ENCODE data around the gene NFS1.

The NFS1 gene

GRCh38 chr20:35652641-35653429, 46.3 kb downstream of the NFS1 start:
- Histone ChIP-seq H3K36me3 (ENCODE audit: insufficient read depth, low read length) (peaks cover 71% of the 10 kb centered on the region), H3K4me1 (ENCODE audit: insufficient read depth, low read length) (0 out of 2 replicates have a peak, but pooled peaks cover 9% of the 10 kb centered on the region), H4K20me1 (ENCODE audit: insufficient read depth, low read length) (peaks cover 80% of the 10 kb centered on the region), H3K79me2 (ENCODE audit: insufficient read depth, low read length) (peaks cover 100% of the 10 kb centered on the region), H2AFZ (ENCODE audit: low read depth, low read length) (no peak overlapping the region), H3K9ac (ENCODE audit: low read depth, low read length) (no peak overlapping the region), H3K9me3 (ENCODE audit: insufficient read depth, low read length, severe bottlenecking) (no peaks in the 10 kb centered on the region), H3K4me3 (ENCODE audit: low read depth in 1 of 2, low read length in 2 of 2) (no peak overlapping the region), H3K27ac (ENCODE audit: low read length) (no peak overlapping the region), H3K4me2 (ENCODE audit: insufficient read depth, low read length) (no peak overlapping the region), H3K27me3 (ENCODE audit: insufficient read depth, low read length, poor library complexity) (no peaks in the 10 kb centered on the region)
- TF ChIP-seq, protein P1, sequence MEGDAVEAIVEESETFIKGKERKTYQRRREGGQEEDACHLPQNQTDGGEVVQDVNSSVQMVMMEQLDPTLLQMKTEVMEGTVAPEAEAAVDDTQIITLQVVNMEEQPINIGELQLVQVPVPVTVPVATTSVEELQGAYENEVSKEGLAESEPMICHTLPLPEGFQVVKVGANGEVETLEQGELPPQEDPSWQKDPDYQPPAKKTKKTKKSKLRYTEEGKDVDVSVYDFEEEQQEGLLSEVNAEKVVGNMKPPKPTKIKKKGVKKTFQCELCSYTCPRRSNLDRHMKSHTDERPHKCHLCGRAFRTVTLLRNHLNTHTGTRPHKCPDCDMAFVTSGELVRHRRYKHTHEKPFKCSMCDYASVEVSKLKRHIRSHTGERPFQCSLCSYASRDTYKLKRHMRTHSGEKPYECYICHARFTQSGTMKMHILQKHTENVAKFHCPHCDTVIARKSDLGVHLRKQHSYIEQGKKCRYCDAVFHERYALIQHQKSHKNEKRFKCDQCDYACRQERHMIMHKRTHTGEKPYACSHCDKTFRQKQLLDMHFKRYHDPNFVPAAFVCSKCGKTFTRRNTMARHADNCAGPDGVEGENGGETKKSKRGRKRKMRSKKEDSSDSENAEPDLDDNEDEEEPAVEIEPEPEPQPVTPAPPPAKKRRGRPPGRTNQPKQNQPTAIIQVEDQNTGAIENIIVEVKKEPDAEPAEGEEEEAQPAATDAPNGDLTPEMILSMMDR (IDR thresholded peaks at IDR 0.05; ENCODE audit: borderline replicate concordance, extremely low read depth, low read length, poor library complexity, severe bottlenecking) = no peak
- no peak for TF ChIP-seq EZH2 (IDR thresholded peaks at IDR 0.05; ENCODE audit: borderline replicate concordance, low read depth, low read length, severe bottlenecking)
- DNase-seq (peak; percentile 3), ATAC-seq (ENCODE audit: insufficient read depth, low read depth) (no peak)

DNA sequence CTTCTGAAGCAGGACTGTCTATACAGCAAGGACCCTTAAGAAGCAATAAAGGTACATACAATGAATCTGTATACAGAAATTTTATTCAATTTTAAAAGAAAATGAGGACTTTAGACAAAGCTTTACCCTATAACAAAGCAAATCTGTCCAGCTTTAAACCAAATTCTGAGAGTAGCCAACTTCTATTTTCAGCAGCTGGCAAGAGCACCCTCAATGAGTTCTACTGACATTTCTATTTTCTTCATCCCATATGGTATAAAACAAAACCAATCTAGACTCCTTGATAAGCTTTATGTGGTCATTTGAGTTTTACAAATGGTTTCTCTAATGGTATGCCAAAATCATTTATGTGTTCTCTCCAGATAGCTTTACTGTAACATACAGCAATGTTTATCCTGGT, 47.2 kb downstream of the NFS1 start:
- H3K4me3 ChIP-seq (ENCODE audit: low read depth in 1 of 2, low read length in 2 of 2) = no peak overlapping the region
- 0 out of 2 replicates have a peak, but pooled peaks cover 9% of the 10 kb centered on the region for H3K4me1 ChIP-seq (ENCODE audit: insufficient read depth, low read length)
- TF ChIP-seq EZH2 (IDR thresholded peaks at IDR 0.05; ENCODE audit: borderline replicate concordance, low read depth, low read length, severe bottlenecking) = no peak
- TF ChIP-seq, protein P1 (IDR thresholded peaks at IDR 0.05; ENCODE audit: borderline replicate concordance, extremely low read depth, low read length, poor library complexity, severe bottlenecking) = no peak
- peaks cover 68% of the 10 kb centered on the region for H3K36me3 ChIP-seq (ENCODE audit: insufficient read depth, low read length)
- no peak overlapping the region for H3K9ac ChIP-seq (ENCODE audit: low read depth, low read length)
- ATAC-seq (ENCODE audit: insufficient read depth, low read depth) = no peak
- H3K79me2 ChIP-seq (ENCODE audit: insufficient read depth, low read length) = peaks cover 99% of the 10 kb centered on the region
- DNase-seq = no peak
- no peak overlapping the region for H3K27ac ChIP-seq (ENCODE audit: low read length)
- H3K27me3 ChIP-seq (ENCODE audit: insufficient read depth, low read length, poor library complexity) = no peaks in the 10 kb centered on the region
- H3K9me3 ChIP-seq (ENCODE audit: insufficient read depth, low read length, severe bottlenecking) = no peaks in the 10 kb centered on the region
- peaks cover 79% of the 10 kb centered on the region for H4K20me1 ChIP-seq (ENCODE audit: insufficient read depth, low read length)
- no peak overlapping the region for H2AFZ ChIP-seq (ENCODE audit: low read depth, low read length)
- H3K4me2 ChIP-seq (ENCODE audit: insufficient read depth, low read length) = no peak overlapping the region

- Histone ChIP-seq H4K20me1 (ENCODE audit: insufficient read depth, low read length) (peaks cover 76% of the 10 kb centered on the region), H3K4me2 (ENCODE audit: insufficient read depth, low read length) (no peak overlapping the region), H3K36me3 (ENCODE audit: insufficient read depth, low read length) (peaks cover 57% of the 10 kb centered on the region), H3K4me3 (ENCODE audit: low read depth in 1 of 2, low read length in 2 of 2) (no peak overlapping the region), H3K27ac (ENCODE audit: low read length) (no peak overlapping the region), H3K9ac (ENCODE audit: low read depth, low read length) (no peak overlapping the region), H3K27me3 (ENCODE audit: insufficient read depth, low read length, poor library complexity) (no peaks in the 10 kb centered on the region), H3K79me2 (ENCODE audit: insufficient read depth, low read length) (peaks cover 98% of the 10 kb centered on the region), H3K4me1 (ENCODE audit: insufficient read depth, low read length) (0 out of 2 replicates have a peak, but pooled peaks cover 9% of the 10 kb centered on the region), H2AFZ (ENCODE audit: low read depth, low read length) (no peak overlapping the region), H3K9me3 (ENCODE audit: insufficient read depth, low read length, severe bottlenecking) (no peaks in the 10 kb centered on the region)
- no peak for ATAC-seq (ENCODE audit: insufficient read depth, low read depth)
- no peak for DNase-seq
- no peak for TF ChIP-seq EZH2 (IDR thresholded peaks at IDR 0.05; ENCODE audit: borderline replicate concordance, low read depth, low read length, severe bottlenecking)
- TF ChIP-seq, protein P1 (IDR thresholded peaks at IDR 0.05; ENCODE audit: borderline replicate concordance, extremely low read depth, low read length, poor library complexity, severe bottlenecking) = no peak
These were observed 48.5 kb downstream of the NFS1 start for GRCh38 chr20:35650632-35651031.

Data from DND-41 (cell line).